BLaER1 (cell line): ENCODE measurements around the gene SPOCD1.
A peak's percentile ranks its signal among the peaks of the same experiment; 100 is the strongest.

Experiments
- H3K27ac ChIP-seq: shearing (Covaris generic); formaldehyde crosslinking; 2 replicates; pipeline ENCODE4 v1.8.1; 2022
- H3K27me3 ChIP-seq: shearing (Covaris generic); formaldehyde crosslinking; 2 replicates; pipeline ENCODE4 v1.8.1; 2022
- H3K36me3 ChIP-seq: shearing (Covaris generic); formaldehyde crosslinking; 2 replicates; pipeline ENCODE4 v1.8.1; 2022
- H3K4me1 ChIP-seq: shearing (Covaris generic); formaldehyde crosslinking; 2 replicates; pipeline ENCODE4 v1.8.1; 2022
- H3K4me2 ChIP-seq: shearing (Covaris generic); formaldehyde crosslinking; 2 replicates; pipeline ENCODE4 v1.8.1; 2022
- H3K4me3 ChIP-seq: shearing (Covaris generic); formaldehyde crosslinking; 2 replicates; pipeline ENCODE4 v1.8.1; 2022
- H3K9ac ChIP-seq: shearing (Covaris generic); formaldehyde crosslinking; 2 replicates; pipeline ENCODE4 v1.8.1; 2022
- H3K9me3 ChIP-seq: shearing (Covaris generic); formaldehyde crosslinking; 2 replicates; pipeline ENCODE4 v1.8.1; 2022
- H4K20me1 ChIP-seq: shearing (Covaris generic); formaldehyde crosslinking; 2 replicates; pipeline ENCODE4 v1.8.1; 2022
- Cebpa-rat ChIP-seq: shearing (Covaris generic); IDR thresholded peaks from 2 replicates; pipeline ENCODE4 v1.8.1; 2022

SPOCD1 gene

DNA sequence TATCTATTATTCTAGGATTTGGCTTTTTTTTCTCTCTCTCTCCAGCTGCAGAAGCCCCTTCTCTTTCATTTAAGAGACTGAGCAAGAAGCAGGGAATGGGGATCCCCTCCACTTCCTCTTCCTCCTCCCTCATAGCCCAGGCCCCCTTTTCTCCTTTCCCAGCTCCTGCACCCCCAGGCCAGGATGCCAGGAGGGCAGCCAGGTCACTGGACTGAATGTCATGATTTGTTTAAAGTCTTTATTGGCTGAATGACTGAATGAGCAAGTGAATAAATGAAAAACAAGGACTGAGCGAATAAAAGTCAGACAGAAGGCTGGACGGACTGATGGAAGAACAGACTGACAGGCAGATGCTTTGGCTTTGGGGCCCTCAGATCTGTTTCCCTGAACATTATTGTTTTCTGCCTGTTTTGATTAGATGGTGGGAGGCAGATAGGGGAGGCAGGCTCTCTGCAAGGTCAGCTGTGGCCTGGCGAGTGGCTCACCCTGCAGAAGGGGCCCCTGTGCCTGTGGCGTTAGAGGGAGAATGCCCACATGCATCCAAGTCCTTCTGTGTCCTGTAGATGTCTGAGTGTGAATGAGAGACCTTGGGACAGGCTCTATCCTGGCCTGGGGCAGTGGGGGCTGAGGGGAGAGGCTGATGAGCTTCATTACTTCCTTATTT, 31.3 kb downstream of the SPOCD1 start:
- H3K27ac ChIP-seq: peak overlapping the region; percentile 71
- H3K9me3 ChIP-seq: no peaks in the 10 kb centered on the region
- no peaks in the 10 kb centered on the region for H3K36me3 ChIP-seq
- H3K4me1 ChIP-seq: peaks cover 89% of the 10 kb centered on the region
- H4K20me1 ChIP-seq: no peaks in the 10 kb centered on the region
- TF ChIP-seq Cebpa-rat: no peak
- H3K4me2 ChIP-seq: peak overlapping the region; percentile 78
- H3K9ac ChIP-seq: peak overlapping the region; percentile 54
- no peaks in the 10 kb centered on the region; the same call in 1 of the 2 replicates for H3K27me3 ChIP-seq
- H3K4me3 ChIP-seq: no peak overlapping the region

DNA sequence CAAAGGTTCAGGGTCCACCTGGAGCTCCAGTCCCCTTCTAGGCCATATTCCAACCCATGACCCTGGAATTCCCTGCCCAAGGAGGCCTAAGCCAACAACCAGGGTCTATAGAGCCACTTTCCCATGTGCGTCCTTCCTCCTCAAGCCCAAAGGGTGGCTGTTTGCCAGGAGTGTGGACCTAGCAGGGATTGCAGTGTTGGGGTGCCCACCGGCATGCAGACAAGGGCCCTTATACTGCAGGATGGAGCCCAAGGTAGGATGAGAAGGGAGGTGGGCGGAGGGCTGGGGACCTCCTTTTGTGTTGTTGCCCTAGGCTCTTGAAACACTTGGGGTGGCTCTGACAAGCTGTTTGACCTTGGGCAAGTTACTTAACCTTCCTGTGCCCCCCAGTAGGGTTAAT, 32.0 kb downstream of the SPOCD1 start:
- TF ChIP-seq Cebpa-rat: no peak
- Histone ChIP-seq H3K9ac (no peak overlapping the region), H4K20me1 (no peaks in the 10 kb centered on the region), H3K4me1 (peaks cover 92% of the 10 kb centered on the region), H3K9me3 (no peaks in the 10 kb centered on the region), H3K4me3 (no peak overlapping the region), H3K27me3 (no peaks in the 10 kb centered on the region; the same call in 1 of the 2 replicates), H3K36me3 (no peaks in the 10 kb centered on the region), H3K4me2 (peak overlapping the region; percentile 78), H3K27ac (peak overlapping the region; percentile 71)

DNA sequence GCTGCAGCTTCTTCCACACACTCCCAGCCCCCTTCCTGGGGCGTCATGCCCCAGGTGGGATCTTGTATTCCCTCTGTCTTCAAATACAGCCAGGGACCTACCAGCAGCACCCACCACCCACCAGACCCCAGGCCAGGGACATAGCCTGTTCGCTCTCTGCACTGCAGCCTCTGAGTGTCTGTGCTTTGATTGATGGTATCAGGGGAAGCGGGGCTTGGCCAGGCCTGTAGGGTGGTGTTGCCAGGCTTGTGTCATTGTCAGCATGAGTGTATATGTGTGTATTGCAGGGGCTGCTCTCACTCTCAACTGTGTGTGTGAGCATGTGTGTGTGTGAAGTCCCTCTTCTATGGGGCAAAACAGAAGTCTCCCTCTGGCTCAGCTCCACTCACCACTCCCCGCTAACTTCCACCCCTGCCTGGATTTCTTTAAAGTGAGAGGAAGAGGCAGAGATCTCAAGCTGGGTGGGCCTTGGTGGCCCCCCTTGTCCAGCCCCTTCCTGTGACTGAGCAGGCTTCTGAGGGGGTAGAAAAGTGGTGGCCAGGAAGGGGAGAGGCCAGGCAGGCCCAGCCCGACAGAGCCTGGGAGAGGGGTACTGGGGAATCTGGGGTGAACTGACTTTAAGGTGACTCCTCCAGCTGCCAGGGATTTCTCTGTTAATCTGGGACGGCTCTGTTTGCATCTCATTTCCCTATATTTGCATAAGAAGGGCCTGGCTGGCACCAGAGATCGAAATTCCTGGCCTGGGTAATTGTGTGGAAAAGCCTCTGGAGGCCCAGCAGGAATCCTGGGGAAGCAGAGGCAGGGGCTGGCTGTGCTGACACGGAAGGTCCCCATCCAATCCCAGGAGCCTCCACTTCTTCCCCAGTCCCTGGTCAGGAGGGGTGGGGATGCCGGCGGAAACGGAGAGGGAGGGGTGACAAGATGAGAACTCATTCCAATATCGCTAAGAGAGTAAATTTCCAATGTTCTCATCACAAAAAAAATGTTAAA, 33.1 kb downstream of the SPOCD1 start:
- no peaks in the 10 kb centered on the region; the same call in 1 of the 2 replicates for H3K27me3 ChIP-seq
- no peak for TF ChIP-seq Cebpa-rat
- H3K4me2 ChIP-seq: peak overlapping the region; percentile 67
- H3K9ac ChIP-seq: 0 out of 2 replicates have a peak overlapping the region, but pooled peaks have one; percentile 29
- no peaks in the 10 kb centered on the region for H3K9me3 ChIP-seq
- no peak overlapping the region for H3K4me3 ChIP-seq
- H3K27ac ChIP-seq: no peak overlapping the region
- no peaks in the 10 kb centered on the region for H4K20me1 ChIP-seq
- H3K4me1 ChIP-seq: peaks cover 86% of the 10 kb centered on the region
- H3K36me3 ChIP-seq: no peaks in the 10 kb centered on the region

DNA sequence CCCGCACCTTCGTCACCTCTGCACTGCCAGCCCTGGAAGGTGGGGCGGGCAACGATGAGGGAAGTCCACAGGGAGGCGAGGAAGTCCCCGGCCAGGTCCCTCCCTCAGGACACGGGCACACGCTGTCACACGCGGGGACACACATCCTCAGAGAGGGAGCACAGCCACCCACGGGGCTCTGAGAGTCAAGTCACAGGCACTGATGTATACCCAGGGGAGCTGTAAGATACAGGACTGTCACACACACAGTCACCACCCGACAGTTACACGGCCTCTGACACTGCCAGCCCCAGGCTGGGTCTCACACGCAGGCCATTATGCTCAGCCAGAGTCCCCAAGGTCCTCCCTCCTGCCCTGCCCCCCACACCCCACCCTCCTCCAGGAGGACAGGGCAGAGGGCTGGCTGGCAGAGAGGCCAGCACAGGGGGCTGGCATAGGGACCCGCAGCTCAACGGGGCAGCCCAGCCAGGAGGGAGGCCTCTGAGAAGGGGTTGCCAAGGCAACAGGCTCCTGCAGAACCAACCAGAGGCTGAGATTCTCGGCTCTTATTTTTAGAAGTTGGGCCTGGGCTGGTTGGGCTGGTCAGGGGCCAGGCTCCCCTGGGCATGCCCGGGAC, 34.0 kb downstream of the SPOCD1 start:
- Histone ChIP-seq H3K27me3 (peaks cover 6% of the 10 kb centered on the region), H3K9me3 (no peaks in the 10 kb centered on the region), H4K20me1 (no peaks in the 10 kb centered on the region), H3K4me3 (no peak overlapping the region), H3K4me1 (peaks cover 78% of the 10 kb centered on the region), H3K27ac (0 out of 2 replicates have a peak overlapping the region, but pooled peaks have one; percentile 6), H3K9ac (0 out of 2 replicates have a peak overlapping the region, but pooled peaks have one; percentile 29), H3K4me2 (peak overlapping the region; percentile 67), H3K36me3 (no peaks in the 10 kb centered on the region)
- no peak for TF ChIP-seq Cebpa-rat

DNA sequence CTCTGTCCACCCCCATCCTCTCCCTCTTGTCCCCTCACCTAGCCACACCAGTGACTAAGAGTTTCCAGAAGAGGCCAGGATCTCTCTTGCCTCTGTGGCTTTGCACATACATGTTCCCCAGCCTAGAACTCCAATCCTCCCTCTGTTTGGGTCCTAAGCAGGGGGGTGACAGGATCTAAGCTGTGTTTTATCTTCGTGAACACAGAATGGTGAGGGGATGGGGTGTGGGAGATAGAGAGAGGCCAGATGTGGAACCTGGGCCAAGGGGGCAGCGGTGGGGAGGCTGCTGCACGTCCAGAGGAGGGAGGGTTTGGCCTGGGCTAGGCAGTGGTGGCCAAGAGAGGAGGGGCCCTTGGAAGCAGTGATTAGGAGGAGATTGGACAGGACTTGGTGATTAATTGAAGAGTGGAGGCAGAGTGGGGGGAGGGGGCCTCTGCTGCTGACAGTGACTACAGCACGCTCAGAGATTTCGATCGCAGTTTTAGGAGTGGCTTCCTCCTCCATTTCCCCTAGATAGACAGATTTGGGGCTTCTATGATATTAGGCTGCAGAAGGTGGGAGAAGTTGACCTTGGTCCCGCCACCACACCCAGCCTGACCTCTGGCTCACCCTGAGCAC, 34.6 kb downstream of the SPOCD1 start:
- Histone ChIP-seq H3K27ac (0 out of 2 replicates have a peak overlapping the region, but pooled peaks have one; percentile 6), H3K4me3 (no peak overlapping the region), H3K27me3 (peaks cover 12% of the 10 kb centered on the region), H3K9ac (no peak overlapping the region), H3K4me2 (peak overlapping the region; percentile 67), H3K4me1 (peaks cover 71% of the 10 kb centered on the region), H3K9me3 (no peaks in the 10 kb centered on the region), H4K20me1 (no peaks in the 10 kb centered on the region), H3K36me3 (no peaks in the 10 kb centered on the region)
- TF ChIP-seq Cebpa-rat: no peak

DNA sequence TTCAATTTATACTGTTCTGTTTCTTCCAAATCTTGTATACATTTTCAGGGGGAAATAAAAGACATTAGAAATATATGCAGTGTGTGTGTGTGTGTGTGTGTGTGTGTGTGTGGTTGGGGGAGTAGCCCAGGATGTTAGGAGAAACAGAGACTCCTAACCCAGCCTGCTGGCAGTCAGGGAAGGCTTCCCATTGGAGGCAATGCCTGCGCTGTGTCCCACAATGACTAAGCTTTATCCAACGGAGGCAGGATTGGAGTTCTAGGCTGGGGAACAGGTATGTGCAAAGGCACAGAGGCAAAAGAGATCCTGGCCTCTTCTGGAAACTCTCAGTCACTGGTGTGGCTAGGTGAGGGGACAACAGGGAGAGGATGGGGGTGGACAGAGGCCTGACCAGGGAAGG, 35.2 kb downstream of the SPOCD1 start:
- Histone ChIP-seq H3K9me3 (no peaks in the 10 kb centered on the region), H3K4me2 (no peak overlapping the region), H3K9ac (no peak overlapping the region), H3K4me3 (no peak overlapping the region), H3K27me3 (peaks cover 18% of the 10 kb centered on the region), H3K4me1 (peaks cover 65% of the 10 kb centered on the region), H4K20me1 (no peaks in the 10 kb centered on the region), H3K27ac (no peak overlapping the region), H3K36me3 (no peaks in the 10 kb centered on the region)
- no peak for TF ChIP-seq Cebpa-rat

DNA sequence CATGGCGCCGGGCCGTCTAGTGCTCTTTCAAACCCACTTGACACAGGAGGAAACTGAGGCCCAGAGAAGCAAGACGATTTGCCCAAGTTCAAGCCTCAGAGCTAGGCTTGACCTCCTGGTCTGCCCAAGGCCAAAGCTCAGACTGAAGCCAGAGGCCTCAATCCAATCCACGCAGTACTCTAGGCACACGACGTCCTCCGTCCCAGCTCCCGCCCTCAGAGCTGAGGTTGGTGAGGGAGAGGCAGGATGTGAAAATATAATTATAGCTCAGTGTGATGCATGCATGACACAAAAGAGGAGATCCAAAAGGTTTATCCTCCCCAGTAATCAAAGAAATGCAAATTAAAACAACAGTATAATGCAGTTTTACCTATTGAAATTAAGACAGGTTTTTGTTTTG, 36.1 kb downstream of the SPOCD1 start:
- Histone ChIP-seq H3K4me3 (no peak overlapping the region), H3K4me2 (peak overlapping the region; percentile 52), H3K9ac (no peak overlapping the region), H4K20me1 (no peaks in the 10 kb centered on the region), H3K9me3 (no peaks in the 10 kb centered on the region), H3K4me1 (peaks cover 56% of the 10 kb centered on the region), H3K36me3 (no peaks in the 10 kb centered on the region), H3K27me3 (peaks cover 28% of the 10 kb centered on the region), H3K27ac (no peak overlapping the region)
- no peak for TF ChIP-seq Cebpa-rat

DNA sequence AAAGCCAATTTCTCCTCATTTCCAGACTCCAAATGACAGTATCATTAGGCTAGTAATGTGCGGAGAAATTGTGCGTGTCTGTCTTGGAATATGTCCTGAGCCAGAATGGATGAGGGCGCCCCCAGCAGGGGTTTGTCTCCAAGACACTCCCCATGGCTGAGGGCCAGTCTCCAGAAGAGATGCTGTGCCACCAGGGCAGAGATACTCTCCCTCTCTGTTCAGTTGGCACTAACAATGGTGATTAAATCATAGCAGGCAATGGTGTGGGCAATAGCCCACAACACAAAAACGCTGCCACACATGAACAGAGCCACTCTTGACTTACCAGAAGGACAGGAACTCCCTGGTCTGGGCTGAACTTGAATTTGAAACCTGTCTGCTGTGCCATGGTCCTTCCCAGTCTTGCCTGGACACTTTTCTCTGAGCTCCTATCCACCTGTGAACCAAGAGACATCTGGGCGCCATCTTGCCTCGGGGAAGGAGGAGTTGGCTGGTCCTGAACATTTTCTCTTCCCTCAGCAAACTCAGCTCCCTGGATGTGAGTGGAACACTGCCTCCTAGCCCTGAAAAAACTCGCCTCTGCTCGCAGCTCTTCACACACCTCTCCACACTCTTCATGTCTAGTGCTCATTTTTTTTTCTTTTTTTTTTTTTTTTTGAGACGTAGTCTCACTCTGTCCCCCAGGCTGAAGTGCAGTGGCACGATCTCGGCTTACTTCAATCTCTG, 36.9 kb downstream of the SPOCD1 start:
- no peak for TF ChIP-seq Cebpa-rat
- peak overlapping the region; percentile 52 for H3K4me2 ChIP-seq
- no peak overlapping the region for H3K27ac ChIP-seq
- H3K36me3 ChIP-seq: no peaks in the 10 kb centered on the region
- H3K4me1 ChIP-seq: peaks cover 48% of the 10 kb centered on the region
- no peaks in the 10 kb centered on the region for H3K9me3 ChIP-seq
- 0 out of 2 replicates have a peak, but pooled peaks cover 2% of the 10 kb centered on the region for H4K20me1 ChIP-seq
- H3K4me3 ChIP-seq: no peak overlapping the region
- H3K27me3 ChIP-seq: peaks cover 35% of the 10 kb centered on the region
- no peak overlapping the region for H3K9ac ChIP-seq

DNA sequence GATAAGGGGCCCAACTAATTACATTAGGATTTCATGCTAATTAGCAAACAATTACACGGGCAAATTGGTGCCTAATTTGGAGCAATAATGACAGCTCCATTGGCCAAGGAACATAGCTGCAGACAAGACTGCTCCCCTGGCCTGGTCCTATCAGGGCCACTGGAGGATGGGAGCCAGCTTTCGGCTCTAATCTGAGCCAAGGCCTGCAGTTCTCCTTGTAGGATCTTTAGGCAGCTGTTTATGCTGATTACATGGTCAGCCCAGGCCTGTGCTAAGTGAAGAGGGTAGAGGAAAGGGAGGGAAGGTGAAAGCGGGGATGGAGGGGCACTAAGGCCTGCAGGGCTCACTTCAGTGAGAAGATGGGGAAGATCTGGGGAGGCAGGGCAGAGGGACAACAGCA, 39.3 kb downstream of the SPOCD1 start:
- Histone ChIP-seq H3K4me3 (no peak overlapping the region), H3K4me2 (no peak overlapping the region), H3K27me3 (peaks cover 59% of the 10 kb centered on the region), H3K27ac (no peak overlapping the region), H3K4me1 (peaks cover 39% of the 10 kb centered on the region), H3K36me3 (no peaks in the 10 kb centered on the region), H4K20me1 (peaks cover 26% of the 10 kb centered on the region), H3K9me3 (no peaks in the 10 kb centered on the region), H3K9ac (no peak overlapping the region)
- TF ChIP-seq Cebpa-rat: no peak
